ENCODE data around the gene ZCRB1.
"Not testable (repeated sequence)": the region's sequence is repeated elsewhere in the genome, so short reads cannot be mapped to it uniquely, and the experiment has no call there.

The ZCRB1 gene

GRCh38 chr12:42332301-42333285 lies 6.7 kb upstream of the ZCRB1 start:
- no peak for DNase-seq (ENCODE audit: extremely low read depth in 1 of 2, low read depth in 1 of 2)

- not testable (repeated sequence) for DNase-seq (ENCODE audit: extremely low read depth in 1 of 2, low read depth in 1 of 2)
Observed at GRCh38 chr12:42330097-42330496, 4.2 kb upstream of the ZCRB1 start.

- DNase-seq (ENCODE audit: extremely low read depth in 1 of 2, low read depth in 1 of 2) = no peak
Observed at GRCh38 chr12:42327227-42327590, 1.3 kb upstream of the ZCRB1 start.

DNA sequence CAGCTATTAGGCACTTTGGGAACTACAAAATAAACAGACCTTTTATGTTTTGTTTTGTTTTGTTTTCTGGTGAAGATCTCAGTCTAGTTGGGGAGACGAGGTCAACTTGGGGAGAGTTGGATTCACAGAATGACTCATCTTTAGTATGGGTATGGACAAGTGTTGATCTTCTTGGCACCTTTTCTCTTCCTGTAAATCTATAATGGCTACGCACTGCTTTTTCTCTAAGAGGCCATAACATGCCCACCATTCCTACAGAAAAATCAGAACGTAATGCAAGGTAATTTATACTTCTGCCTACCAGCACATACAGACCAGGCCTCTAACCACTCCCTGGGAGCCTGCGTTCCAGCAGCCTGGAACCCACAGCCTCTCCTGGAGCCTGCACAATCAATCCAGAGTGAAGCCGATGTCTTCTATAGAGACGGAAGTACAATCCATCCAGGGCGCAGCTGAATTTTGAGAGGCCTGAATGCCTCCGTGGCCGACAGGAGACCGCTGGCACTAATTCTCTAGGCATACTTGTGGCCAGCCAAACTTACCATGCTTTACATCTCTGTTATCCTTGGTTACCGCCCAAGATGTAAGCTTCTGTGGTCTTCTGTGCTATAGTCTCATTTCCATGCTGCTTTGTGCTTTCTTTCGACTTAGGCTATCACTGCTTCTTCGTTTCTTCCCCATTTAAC lies 790 bp upstream of the ZCRB1 start:
- no peak for DNase-seq (ENCODE audit: extremely low read depth in 1 of 2, low read depth in 1 of 2)

- DNase-seq (ENCODE audit: extremely low read depth in 1 of 2, low read depth in 1 of 2) = no peak
Observed at GRCh38 chr12:42325326-42325652, 605 bp downstream of the ZCRB1 start.

DNA sequence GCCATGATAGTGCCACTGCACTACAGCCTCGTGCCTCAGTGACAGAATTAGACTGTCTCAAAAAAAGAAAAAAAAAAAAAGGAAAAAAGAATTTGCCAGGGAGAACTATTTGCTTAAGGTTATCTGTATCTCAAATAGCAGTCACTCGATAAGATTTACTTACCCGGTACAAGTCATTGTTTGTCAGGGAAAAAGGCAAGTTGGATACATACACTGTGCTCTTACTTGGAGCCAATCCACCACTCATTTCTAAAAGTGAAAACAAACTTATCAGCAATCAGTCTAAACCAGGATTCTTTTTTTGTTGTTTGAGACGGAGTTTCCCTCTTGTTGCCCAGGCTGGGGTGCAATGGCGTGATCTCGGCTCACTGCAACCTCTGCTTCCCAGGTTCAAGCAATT lies 2.0 kb downstream of the ZCRB1 start:
- no peak for DNase-seq (ENCODE audit: extremely low read depth in 1 of 2, low read depth in 1 of 2)

GRCh38 chr12:42322567-42322966 lies 3.3 kb downstream of the ZCRB1 start:
- no peak for DNase-seq (ENCODE audit: extremely low read depth in 1 of 2, low read depth in 1 of 2)

- DNase-seq (ENCODE audit: extremely low read depth in 1 of 2, low read depth in 1 of 2) = no peak
Observed at GRCh38 chr12:42320796-42321195, 5.1 kb downstream of the ZCRB1 start.

DNA sequence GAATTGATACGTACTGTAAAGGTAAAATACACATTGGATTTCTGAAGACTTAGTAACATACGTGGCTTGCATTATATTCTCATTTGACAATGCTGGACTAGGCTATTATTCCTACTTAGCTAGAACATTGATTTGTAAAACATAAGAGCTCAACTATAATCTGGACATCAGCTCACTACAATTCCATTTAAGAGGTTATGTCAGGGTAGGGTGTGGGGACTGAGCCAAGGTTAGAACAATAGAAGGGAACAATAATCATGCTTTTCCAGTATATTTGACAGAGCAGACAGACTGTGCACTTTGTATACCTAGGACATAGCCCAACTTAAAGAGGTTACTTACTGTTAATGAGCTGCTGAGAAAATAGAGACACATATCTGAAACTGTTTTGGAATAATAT lies 10.8 kb downstream of the ZCRB1 start:
- DNase-seq (ENCODE audit: extremely low read depth in 1 of 2, low read depth in 1 of 2) = no peak

GRCh38 chr12:42309996-42310395 lies 15.9 kb downstream of the ZCRB1 start:
- DNase-seq (ENCODE audit: extremely low read depth in 1 of 2, low read depth in 1 of 2) = no peak

DNA sequence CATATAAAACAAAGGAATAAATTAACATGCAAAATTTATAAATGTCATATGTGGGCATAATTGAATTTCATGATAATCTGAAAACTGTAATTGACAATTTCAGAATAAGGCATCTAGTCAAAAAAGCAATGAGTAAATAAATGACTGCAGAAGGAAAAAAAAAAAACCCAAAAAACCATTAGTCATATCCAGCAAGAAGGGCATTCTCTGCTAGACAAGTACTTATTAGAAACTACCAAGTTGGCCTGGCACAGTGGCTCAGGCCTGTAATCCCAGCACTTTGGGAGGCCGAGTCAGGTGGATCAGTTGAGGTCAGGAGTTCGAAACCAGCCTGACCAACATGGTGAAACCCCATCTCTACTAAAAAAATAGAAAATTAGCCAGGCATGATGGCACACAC lies 17.5 kb downstream of the ZCRB1 start:
- DNase-seq (ENCODE audit: extremely low read depth in 1 of 2, low read depth in 1 of 2) = no peak

- DNase-seq (ENCODE audit: extremely low read depth in 1 of 2, low read depth in 1 of 2) = no peak
Observed at GRCh38 chr12:42306297-42306696, 19.6 kb downstream of the ZCRB1 start.

DNA sequence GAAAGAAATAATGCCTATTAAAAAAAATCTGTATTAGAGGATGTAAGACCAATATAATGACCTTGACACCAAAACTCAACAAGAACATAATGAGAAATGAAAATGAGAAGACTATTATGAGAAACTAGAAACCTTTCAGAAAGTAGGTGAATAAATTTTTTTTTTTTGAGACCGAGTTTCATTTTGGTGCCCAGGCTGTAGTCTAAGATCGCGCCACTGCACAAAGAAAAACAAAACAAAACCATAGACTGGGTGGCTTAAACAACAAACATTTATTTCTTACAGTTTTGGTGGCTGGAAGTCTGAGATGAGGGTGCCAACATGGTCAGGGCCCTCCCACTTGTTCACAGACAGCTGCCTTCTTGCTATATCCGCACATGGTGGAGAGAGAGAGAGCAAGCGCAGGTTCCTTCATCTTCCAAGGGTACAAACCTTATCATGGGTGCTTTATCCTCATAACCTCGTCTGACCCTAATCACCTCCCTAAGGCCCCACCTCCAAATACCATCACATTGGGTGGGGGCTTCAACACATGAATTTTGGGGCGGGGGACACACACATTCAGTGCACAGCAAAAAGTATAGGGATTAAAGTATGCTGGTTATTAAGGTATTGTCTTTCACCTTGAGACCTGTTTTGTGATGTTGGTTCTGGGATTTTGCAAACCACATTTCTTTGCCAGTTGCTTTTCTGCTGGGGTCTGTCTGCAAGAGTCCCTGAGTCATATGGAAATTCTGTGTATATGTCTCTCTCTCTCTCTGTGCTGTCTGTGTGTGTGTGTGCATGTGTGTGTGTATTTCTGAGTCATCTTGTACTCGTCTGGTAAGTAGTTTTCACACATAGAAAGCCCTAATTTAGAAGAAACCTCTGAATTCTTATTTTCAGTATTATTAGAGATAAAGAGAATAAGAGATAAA lies 26.2 kb downstream of the ZCRB1 start:
- peak; percentile 20 to 57 for DNase-seq (ENCODE audit: extremely low read depth in 1 of 2, low read depth in 1 of 2)

GRCh38 chr12:42298887-42299286 lies 27.0 kb downstream of the ZCRB1 start:
- DNase-seq (ENCODE audit: extremely low read depth in 1 of 2, low read depth in 1 of 2) = no peak

- no peak for DNase-seq (ENCODE audit: extremely low read depth in 1 of 2, low read depth in 1 of 2)
Observed at GRCh38 chr12:42296503-42297109, 29.3 kb downstream of the ZCRB1 start.

- no peak for DNase-seq (ENCODE audit: extremely low read depth in 1 of 2, low read depth in 1 of 2)
Observed at GRCh38 chr12:42291680-42292079, 34.2 kb downstream of the ZCRB1 start.

DNA sequence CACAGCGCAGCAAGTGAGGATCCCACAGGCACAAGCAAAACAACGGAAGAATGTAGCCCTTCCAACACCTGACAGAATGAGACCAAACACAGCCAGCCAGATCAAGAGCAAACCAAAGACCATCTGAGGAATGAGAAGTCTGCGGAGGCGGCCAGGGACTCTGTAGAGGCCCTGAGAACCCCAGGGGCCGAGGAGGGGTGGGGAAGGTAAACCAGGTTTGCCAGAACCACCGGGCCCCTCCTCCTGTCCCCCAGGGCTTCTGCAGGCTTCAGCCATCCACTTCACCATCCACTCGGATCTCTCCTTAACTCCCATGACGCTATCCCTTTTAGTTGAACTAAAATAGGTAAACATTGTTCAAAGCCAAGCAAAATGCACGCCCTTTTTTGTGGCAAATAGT lies 37.4 kb downstream of the ZCRB1 start:
- DNase-seq (ENCODE audit: extremely low read depth in 1 of 2, low read depth in 1 of 2) = no peak

- no peak for DNase-seq (ENCODE audit: extremely low read depth in 1 of 2, low read depth in 1 of 2)
Observed at GRCh38 chr12:42286741-42287140, 39.2 kb downstream of the ZCRB1 start.

DNA sequence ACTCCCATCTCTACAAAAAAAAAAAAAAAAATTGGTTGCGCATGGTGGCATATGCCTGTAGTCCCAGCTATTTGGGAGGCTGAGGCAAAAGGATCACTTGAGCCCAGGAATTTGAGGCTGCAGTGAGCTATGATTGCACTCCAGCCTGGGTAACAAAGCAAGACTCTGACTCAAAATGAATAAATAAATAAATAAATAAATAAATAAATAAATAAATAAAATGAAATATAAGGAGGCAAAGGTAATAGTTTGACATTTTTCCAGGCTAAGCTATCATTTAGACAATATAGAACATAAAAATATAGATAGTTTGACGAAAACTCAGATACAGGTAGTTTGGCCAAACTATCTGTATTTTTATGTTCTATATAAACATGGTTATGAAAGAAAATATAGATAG lies 40.5 kb downstream of the ZCRB1 start:
- no peak for DNase-seq (ENCODE audit: extremely low read depth in 1 of 2, low read depth in 1 of 2)

DNA sequence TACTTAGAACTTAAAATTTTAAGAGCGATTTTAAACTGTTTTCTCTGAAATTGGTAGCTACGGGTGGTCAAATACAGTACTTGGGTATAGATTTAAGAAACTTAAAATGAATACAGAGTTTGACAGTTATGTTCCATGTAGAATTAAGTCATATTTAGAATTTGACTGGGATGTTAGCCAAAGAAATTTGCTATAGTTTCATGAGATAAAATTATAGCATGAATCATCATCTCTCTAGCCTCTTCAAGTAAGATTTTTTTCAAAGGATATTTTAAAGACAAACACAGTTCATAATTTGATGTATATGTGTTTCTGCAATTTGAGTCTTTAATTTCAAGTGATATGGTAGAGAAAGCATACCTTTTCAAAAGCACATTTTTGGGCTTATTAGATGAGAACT lies 41.0 kb downstream of the ZCRB1 start:
- no peak for DNase-seq (ENCODE audit: extremely low read depth in 1 of 2, low read depth in 1 of 2)

- DNase-seq (ENCODE audit: extremely low read depth in 1 of 2, low read depth in 1 of 2) = no peak
Observed at GRCh38 chr12:42284157-42284556, 41.7 kb downstream of the ZCRB1 start.
